Forelimb muscle (tissue), 1 donor: Measurements from ENCODE around the gene C1QTNF8. TPM values are rescaled to one million over a fixed set of nuclear protein-coding genes. Genes with fewer than 3 reads are reported as not detected.

Source experiments
- DNase-seq: peaks from one replicate; pipeline ENCODE4 v3.0.0-alpha.2; 2013; ENCODE audit warnings: low read depth
- polyA plus RNA-seq: library from polyadenylated mRNA; unstranded; fragments of 120-200 nt; gene quantifications from one replicate; pipeline ENCODE4 v1.2.1, GENCODE V29; 2013; ENCODE audit not compliant: insufficient read length

C1QTNF8 gene
- polyA plus RNA-seq, 1 donor = not detected

- no peak for DNase-seq
These were observed 35.4 kb downstream of the C1QTNF8 start for GRCh38 chr16:1060416-1061340.

DNA sequence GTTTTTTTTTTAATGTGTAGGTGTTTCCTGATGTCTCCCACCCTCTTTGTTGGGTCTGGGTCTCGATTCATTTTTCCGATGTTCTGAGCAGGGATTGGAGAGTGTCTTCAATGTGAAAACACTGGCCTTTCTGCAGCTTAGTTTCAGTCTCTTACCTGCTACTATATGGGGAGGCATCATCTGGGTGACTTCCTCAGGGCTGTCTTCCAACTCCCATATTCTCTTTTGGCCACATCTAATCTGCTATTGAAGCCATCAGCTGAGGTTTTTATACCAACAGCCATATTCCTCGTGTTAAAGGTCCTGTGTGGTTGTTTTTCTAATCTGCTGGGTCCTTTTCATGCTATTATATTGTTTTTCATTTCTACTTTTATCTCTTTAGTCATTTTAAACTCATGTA lies 36.7 kb downstream of the C1QTNF8 start:
- DNase-seq = no peak

DNA sequence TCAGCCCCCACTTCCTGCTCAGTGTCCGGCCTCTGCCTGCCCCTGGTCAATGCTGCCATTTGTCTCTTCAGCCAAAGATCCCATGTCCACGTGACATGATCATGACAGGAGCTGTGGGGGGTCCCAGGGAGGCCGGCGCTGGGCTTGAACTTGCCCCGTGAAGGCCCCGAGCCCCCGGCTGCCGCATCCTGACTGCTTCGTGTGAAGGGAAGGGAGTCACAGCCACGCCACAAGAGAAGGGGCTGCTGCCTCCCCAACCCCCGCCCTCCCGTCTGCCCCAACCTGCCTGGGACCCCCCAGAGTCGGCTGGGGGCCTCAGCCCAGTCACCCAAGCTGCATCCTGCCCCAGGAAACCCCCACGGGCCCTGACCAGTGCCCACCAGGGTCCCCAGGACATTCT lies 37.8 kb downstream of the C1QTNF8 start:
- no peak for DNase-seq

GRCh38 chr16:1057252-1057932 lies 38.7 kb downstream of the C1QTNF8 start:
- DNase-seq = no peak

GRCh38 chr16:1056196-1056595 lies 39.8 kb downstream of the C1QTNF8 start:
- no peak for DNase-seq

- no peak for DNase-seq
These were observed 40.5 kb downstream of the C1QTNF8 start for GRCh38 chr16:1055557-1055924.

GRCh38 chr16:1054660-1055556 lies 41.1 kb downstream of the C1QTNF8 start:
- DNase-seq = no peak

- no peak for DNase-seq
These were observed 42.2 kb downstream of the C1QTNF8 start for GRCh38 chr16:1053700-1054368.

DNA sequence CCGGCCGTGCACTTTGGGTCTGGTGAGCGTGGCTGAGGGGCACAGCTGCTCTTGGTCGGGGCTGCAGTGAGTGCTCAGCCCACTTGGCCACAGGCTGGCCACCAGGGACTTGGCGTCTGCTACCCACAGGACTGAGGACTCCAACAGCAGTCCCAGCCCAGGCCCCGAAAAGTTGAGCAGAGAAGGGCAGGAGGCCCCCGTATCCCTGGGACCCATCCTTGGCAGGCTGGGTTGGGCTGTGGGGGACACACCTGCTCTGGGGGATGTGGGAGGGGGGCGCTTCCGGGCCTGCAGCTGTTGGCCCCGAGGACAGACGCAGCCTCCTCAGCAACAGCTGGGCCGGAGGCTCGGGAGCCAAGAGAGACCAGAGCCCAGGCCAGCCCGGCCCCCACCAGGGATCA lies 42.9 kb downstream of the C1QTNF8 start:
- no peak for DNase-seq

DNA sequence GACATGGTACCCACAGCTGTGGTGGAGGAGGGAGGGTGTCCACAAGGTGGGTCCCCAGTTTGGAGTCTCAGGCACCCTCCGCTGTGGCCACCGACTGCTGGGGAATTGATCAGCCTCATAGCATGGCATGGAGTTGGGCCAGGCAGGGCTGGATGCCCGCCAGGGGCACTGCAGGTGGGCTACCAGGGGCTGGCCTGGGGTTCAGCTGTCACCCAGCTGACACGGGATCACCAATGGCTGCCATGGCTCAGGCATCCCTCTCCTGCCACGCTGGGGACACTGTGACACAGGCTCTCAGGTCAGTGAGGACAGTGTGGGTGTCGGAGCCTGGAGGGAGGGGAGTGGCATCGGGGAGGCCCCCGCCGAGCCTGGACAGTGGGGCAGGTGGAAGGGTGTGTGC lies 43.3 kb downstream of the C1QTNF8 start:
- no peak for DNase-seq

GRCh38 chr16:1051446-1051845 lies 44.6 kb downstream of the C1QTNF8 start:
- DNase-seq = no peak

DNA sequence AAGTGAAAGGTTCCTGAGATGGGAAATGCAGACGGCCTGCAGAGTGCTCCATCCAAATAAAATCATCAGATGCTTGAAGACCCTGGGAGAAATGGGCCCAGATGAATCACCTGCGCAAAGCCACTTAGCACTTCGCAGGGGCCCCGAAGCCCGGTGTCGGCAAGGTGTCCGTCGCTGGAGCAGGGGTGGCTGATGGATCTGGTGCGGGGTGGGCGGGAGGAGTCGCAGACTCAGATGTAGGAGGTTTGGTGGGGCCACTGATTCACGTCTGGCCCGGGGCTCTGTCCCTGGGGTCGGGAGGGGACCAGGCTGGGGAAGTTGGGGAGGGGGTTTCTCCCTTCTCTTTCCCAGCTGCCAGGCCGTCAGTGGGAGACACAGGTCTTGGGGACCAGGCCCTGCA lies 45.1 kb downstream of the C1QTNF8 start:
- DNase-seq = no peak

- no peak for DNase-seq
These were observed 45.5 kb downstream of the C1QTNF8 start for GRCh38 chr16:1050516-1050915.

- no peak for DNase-seq
These were observed 46.1 kb downstream of the C1QTNF8 start for GRCh38 chr16:1049976-1050247.

DNA sequence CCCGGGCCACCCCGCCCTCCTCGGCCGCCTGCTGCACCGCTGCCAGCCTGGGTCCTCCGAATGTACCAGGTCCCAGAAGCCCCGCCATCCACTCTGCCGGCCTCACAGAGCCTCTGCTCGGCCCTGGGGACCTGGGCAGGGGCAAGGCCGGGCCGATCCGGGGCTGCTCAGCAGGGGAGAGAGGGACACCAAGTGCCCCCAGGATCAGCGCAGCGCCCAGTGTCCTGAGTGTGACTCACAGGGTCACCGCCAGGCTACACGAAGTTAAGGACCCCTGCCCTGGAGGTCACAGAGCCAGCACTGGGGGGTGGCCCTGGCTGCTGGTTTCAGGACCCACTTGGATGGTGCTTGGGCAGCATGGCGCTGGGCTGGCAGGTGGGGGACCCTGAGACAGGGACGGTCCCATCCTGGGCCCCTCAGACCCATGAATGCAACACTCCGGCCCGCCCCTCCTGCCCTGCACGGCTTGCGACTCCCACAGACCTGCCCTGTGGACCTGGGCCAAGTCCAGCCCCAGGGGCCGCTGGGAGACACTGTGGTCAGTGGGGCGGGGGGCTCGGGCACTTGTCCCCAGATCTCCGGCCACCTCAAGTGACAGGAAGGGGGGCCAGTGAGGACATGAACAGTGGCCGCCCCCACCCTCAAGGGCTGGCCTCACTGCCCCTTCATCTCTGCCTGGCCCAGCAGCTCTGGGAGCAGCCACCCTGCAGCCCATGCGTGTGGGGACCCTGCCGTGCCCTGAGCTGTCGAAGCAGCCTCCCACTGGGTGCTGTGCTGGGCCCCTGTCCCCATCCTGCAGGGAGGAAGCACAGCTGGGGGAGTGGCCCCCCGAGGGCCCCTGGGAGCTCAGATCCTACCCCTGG lies 46.7 kb downstream of the C1QTNF8 start:
- DNase-seq = no peak

- DNase-seq = no peak
These were observed 47.5 kb downstream of the C1QTNF8 start for GRCh38 chr16:1048442-1049112.

- no peak for DNase-seq
These were observed 48.2 kb downstream of the C1QTNF8 start for GRCh38 chr16:1047801-1048200.

GRCh38 chr16:1047123-1047522 lies 48.9 kb downstream of the C1QTNF8 start:
- no peak for DNase-seq

GRCh38 chr16:1045993-1046911 lies 49.8 kb downstream of the C1QTNF8 start:
- DNase-seq = no peak
